ENCODE results near the gene BMP7.
"Not testable (repeated sequence)": the region's sequence is repeated elsewhere in the genome, so short reads cannot be mapped to it uniquely, and the experiment has no call there.

BMP7 gene

GRCh38 chr20:57267158-57267821, 849 bp upstream of the BMP7 start:
- in situ Hi-C loops (cut with MboI; ENCODE audit: low sequenced_read_pairs): no loop called here

GRCh38 chr20:57265997-57266290, 497 bp downstream of the BMP7 start:
- in situ Hi-C loops (cut with MboI; ENCODE audit: low sequenced_read_pairs): no loop called here

GRCh38 chr20:57265336-57265996, 975 bp downstream of the BMP7 start:
- in situ Hi-C loops (cut with MboI; ENCODE audit: low sequenced_read_pairs): no loop called here

- in situ Hi-C loops (cut with MboI; ENCODE audit: low sequenced_read_pairs): not testable (repeated sequence)
Measured at GRCh38 chr20:57264908-57265335, 1.5 kb downstream of the BMP7 start.

DNA sequence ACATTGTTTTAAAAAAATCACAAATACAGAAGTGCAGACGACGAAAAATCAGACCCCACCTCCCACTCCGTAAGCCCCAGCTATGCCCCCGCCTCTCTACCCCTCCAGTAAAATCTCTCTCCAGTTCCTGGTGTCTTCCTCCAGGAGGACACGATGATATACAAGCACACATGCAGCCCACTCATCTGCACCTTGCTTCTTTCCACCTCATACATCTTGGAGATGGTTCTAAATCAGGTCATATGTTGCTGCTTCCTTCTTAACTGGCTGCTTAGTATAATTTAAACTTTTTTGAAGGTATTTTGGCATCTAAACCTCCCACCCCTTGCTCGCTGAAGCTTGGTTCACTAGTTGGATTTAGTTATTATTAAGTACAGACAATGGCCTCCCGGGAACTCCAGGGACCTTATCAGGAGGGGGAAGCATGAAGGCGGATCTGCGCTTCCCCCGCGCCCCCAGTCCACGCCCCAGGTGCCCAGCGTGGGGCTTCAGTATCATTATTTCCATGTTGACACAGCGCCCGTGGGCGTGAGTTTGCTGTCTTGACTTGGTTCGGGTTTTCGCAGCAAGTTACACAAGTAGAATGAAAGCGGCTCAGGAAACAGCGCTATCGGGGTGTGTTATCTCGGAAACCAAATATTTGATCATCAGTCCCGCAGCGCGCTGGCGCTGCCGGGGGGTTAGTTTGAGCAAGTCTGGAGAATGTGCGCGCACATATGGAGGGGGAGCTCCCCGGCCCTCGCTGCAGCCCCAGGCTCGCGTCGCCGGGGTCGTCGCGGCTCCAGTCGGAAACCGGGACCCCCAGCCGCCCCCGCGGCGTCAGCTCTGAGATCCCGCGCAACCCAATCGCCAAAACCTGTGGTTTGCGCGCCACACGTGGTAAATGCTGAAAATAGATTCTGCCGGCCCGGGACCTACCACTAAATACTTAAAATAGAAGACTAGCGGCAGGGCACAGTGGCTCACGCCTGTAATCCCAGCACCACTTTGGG, 2.3 kb downstream of the BMP7 start:
- in situ Hi-C loops (cut with MboI; ENCODE audit: low sequenced_read_pairs): no loop called here

DNA sequence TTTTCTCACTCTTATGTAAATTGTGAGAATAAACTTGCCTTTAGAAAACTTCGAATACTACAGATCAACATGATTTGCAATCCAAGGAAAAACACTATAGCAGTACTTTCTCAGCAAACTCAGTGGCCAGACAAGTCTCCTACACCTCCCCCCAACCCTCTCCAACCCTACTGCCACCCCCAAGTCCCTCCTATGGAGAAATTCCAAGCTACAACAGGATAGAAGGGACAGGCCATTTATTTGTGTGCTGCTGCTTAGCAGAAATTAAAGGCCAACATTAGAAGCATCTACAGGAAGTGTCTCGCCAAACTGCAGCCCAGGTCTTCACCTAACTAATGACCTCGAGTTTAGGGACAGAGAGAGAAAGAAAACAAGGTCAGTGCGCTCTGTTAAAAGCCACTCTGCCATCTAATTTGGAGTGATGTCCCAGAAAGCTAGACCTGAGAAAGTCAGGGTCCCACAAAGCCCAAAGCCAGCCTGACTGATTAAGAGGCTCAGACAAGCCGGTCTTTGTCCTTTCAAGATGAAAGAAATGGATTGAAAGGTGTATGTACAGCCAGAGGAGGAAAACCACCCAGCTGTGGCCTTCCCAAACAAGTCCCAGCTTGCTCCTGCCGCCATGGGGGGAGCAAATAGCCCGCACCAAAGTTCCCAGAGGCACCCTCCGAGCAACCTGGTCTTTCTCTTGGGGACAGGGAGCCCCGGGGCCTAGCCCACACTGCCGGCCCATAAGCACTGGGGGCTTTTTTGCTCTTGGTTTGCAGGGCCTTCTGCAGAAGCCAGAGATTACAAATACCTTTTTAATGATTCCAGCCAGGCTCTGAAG, 3.4 kb downstream of the BMP7 start:
- in situ Hi-C loops (cut with MboI; ENCODE audit: low sequenced_read_pairs): no loop called here

DNA sequence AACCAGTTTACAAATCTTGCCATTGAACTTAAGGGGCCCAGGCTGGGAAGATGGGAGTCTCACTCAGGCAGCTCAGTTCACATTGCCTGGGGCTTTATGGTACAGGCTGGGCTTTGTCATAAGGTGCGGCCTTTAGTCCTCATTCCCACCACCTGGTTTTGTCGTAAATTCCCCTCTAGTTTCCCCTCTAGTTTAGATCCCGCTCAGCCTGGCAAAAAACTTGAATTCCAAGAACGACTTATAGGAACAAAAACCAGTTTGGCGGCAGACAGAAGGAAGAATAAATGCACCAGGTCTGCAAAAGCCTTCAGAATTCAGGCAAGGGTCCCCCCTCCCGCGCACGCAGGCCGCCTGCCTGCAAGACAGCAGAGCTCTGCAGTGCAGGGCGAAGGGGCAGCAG, 4.1 kb downstream of the BMP7 start:
- in situ Hi-C loops (cut with MboI; ENCODE audit: low sequenced_read_pairs): no loop called here

GRCh38 chr20:57261457-57262251, 4.8 kb downstream of the BMP7 start:
- in situ Hi-C loops (cut with MboI; ENCODE audit: low sequenced_read_pairs): no loop called here

DNA sequence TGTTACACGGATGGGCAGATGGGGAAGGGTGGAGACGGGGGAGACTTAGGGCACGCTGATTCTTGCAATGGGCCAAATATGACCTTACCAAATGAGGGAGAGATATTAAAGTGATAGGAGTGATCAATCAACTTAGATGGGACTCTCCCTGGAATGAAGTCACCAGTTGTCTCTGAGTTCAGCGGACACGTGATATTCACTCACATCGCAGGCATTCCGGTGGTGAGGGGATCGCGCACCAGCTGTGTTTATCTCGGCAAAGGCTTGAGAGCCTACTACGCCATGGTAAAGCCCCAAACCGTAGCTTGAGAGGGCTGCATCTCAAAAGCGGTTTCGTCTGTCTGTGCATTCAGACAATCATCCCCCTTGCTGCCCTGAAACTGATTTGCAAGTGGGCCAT, 5.5 kb downstream of the BMP7 start:
- in situ Hi-C loops (cut with MboI; ENCODE audit: low sequenced_read_pairs): no loop called here

GRCh38 chr20:57259938-57260921, 6.2 kb downstream of the BMP7 start:
- in situ Hi-C loops (cut with MboI; ENCODE audit: low sequenced_read_pairs): no loop called here

GRCh38 chr20:57259121-57259937, 7.1 kb downstream of the BMP7 start:
- in situ Hi-C loops (cut with MboI; ENCODE audit: low sequenced_read_pairs): no loop called here

- in situ Hi-C loops (cut with MboI; ENCODE audit: low sequenced_read_pairs): no loop called here
Measured at GRCh38 chr20:57257701-57258453, 8.6 kb downstream of the BMP7 start.

GRCh38 chr20:57256908-57257307, 9.5 kb downstream of the BMP7 start:
- in situ Hi-C loops (cut with MboI; ENCODE audit: low sequenced_read_pairs): no loop called here

DNA sequence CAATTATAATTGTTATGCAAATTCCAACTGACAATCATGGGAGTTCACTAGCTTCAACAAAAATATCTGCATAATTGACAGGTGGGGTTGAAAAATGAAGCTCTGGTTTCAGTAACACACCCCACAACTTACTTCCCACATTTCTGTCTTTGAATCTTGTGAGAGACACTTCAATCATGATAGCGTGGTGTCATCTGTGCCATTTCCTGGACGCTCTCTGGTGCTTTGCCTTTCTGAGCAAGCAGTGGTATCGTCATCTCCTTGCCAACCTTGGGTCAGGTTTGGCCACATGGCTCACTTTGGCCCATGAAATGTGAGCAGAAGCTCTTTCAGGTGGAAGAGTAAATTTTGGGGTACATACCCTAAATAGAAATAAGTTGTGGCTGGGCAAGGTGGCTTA, 10.2 kb downstream of the BMP7 start:
- in situ Hi-C loops (cut with MboI; ENCODE audit: low sequenced_read_pairs): no loop called here

DNA sequence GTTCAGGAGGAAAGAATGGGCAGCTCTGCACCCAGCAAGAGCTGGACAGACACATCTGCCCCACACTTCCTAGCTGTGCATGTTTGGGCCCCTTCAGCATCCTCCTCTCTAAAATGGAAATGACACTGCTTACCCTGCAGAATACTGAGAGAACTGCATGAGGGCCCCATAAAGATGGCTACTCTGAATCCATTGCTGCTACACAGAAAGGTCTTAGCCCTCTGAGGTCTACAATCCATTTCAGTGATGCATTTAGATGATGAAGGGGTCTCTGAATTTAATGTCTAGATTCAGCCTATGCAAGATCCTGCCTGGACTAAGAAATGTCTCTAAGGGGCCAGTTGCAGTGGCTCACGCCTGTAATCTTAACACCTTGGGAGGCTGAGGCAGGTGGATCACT, 11.3 kb downstream of the BMP7 start:
- in situ Hi-C loops (cut with MboI; ENCODE audit: low sequenced_read_pairs): no loop called here

DNA sequence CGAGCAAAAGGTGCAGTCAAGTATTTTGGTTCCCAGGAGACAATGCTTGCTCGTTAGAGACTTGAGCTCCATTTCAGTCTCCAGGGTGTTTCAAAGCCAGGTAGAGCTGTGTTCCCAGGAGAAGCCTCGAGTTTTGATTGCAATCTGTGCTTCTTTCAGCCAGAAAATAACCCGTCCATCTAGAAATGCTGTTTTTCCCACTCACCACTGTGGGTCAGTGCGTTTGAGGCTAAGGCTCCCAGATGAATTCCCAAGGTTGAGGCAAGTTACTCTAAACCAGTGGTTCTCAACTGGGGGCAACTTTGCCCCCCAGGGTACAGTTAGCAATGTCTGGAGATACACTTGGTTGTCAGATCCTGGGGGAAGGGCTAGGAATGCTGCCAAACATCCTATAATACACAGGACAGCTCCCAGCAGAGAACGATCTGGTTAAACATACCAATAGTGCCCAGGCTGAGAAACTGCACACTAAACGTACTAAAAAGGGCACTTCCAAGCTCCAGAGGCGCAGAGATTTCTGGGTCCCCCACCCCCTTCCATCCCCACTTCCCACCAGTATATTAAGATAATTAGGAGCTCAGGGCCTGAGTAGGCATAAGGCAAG, 13.8 kb downstream of the BMP7 start:
- in situ Hi-C loops (cut with MboI; ENCODE audit: low sequenced_read_pairs): no loop called here

- in situ Hi-C loops (cut with MboI; ENCODE audit: low sequenced_read_pairs): no loop called here
Measured at GRCh38 chr20:57251949-57252348, 14.5 kb downstream of the BMP7 start.
